ENCODE results near the gene FAM50A. TPM values are rescaled to one million over a fixed set of nuclear protein-coding genes. Genes with fewer than 3 reads are reported as not detected.

Gene FAM50A
- total RNA-seq, 4 donors from 2014 or later, result 16.2 to 31.5 (median 23.3) TPM

- no peak for DNase-seq (ENCODE audit: low spot score in 2 of 2)
- H3K4me1 ChIP-seq, result peaks cover 28% of the 10 kb centered on the region
- 82% methylated on average over 15 of the region's 19 CpGs for WGBS
- peaks cover 8% of the 10 kb centered on the region for H3K36me3 ChIP-seq
- H3K27ac ChIP-seq, result peak overlapping the region; percentile 18
- H3K27me3 ChIP-seq, result no peaks in the 10 kb centered on the region
- H3K9me3 ChIP-seq, result no peaks in the 10 kb centered on the region
- H3K4me3 ChIP-seq, result no peak overlapping the region
- no peak for TF ChIP-seq POLR2AphosphoS5 (IDR thresholded peaks at IDR 0.05)
- TF ChIP-seq POLR2A (IDR thresholded peaks at IDR 0.05), result no peak
- no peak for TF ChIP-seq CTCF (IDR thresholded peaks at IDR 0.05)
- TF ChIP-seq EP300 (IDR thresholded peaks at IDR 0.05), result no peak
Observed at GRCh38 chrX:154402622-154403127, 41.3 kb upstream of the FAM50A start.

GRCh38 chrX:154403192-154403591 is 40.7 kb upstream of the FAM50A start:
- H3K9me3 ChIP-seq, result no peaks in the 10 kb centered on the region
- H3K27me3 ChIP-seq, result no peaks in the 10 kb centered on the region
- no peak for DNase-seq (ENCODE audit: low spot score in 2 of 2)
- H3K4me1 ChIP-seq, result peaks cover 28% of the 10 kb centered on the region
- H3K36me3 ChIP-seq, result peaks cover 8% of the 10 kb centered on the region
- 100% methylated on average over 3 of the region's 10 CpGs for WGBS
- TF ChIP-seq POLR2AphosphoS5 (IDR thresholded peaks at IDR 0.05) (no peak), POLR2A (IDR thresholded peaks at IDR 0.05) (no peak), EP300 (IDR thresholded peaks at IDR 0.05) (no peak), CTCF (IDR thresholded peaks at IDR 0.05) (no peak)
- H3K4me3 ChIP-seq, result no peak overlapping the region
- no peak overlapping the region for H3K27ac ChIP-seq

GRCh38 chrX:154403858-154404257 is 40.1 kb upstream of the FAM50A start:
- H3K27me3 ChIP-seq, result no peaks in the 10 kb centered on the region
- no peak overlapping the region for H3K27ac ChIP-seq
- TF ChIP-seq POLR2A (IDR thresholded peaks at IDR 0.05) (no peak), EP300 (IDR thresholded peaks at IDR 0.05) (no peak), CTCF (IDR thresholded peaks at IDR 0.05) (no peak), POLR2AphosphoS5 (IDR thresholded peaks at IDR 0.05) (no peak)
- 83% methylated on average over 4 of the region's 4 CpGs for WGBS
- H3K4me3 ChIP-seq, result no peak overlapping the region
- H3K4me1 ChIP-seq, result peaks cover 28% of the 10 kb centered on the region
- H3K9me3 ChIP-seq, result no peaks in the 10 kb centered on the region
- H3K36me3 ChIP-seq, result peaks cover 8% of the 10 kb centered on the region
- DNase-seq (ENCODE audit: low spot score in 2 of 2), result no peak

GRCh38 chrX:154404625-154405192 is 39.2 kb upstream of the FAM50A start:
- Histone ChIP-seq H3K4me3 (no peak overlapping the region), H3K27me3 (no peaks in the 10 kb centered on the region), H3K9me3 (no peaks in the 10 kb centered on the region), H3K4me1 (peaks cover 21% of the 10 kb centered on the region), H3K36me3 (peaks cover 7% of the 10 kb centered on the region), H3K27ac (no peak overlapping the region)
- no peak for DNase-seq (ENCODE audit: low spot score in 2 of 2)
- TF ChIP-seq POLR2AphosphoS5 (IDR thresholded peaks at IDR 0.05) (no peak), CTCF (IDR thresholded peaks at IDR 0.05) (no peak), EP300 (IDR thresholded peaks at IDR 0.05) (no peak)
- 91% methylated on average over 14 of the region's 16 CpGs for WGBS

- no peaks in the 10 kb centered on the region for H3K9me3 ChIP-seq
- TF ChIP-seq CTCF (IDR thresholded peaks at IDR 0.05) (no peak), POLR2A (IDR thresholded peaks at IDR 0.05) (no peak)
- H3K4me1 ChIP-seq, result peaks cover 12% of the 10 kb centered on the region
- no peak overlapping the region for H3K27ac ChIP-seq
- H3K36me3 ChIP-seq, result no peaks in the 10 kb centered on the region
- no peaks in the 10 kb centered on the region for H3K27me3 ChIP-seq
- no peak for DNase-seq (ENCODE audit: low spot score in 2 of 2)
- 75% methylated on average over 10 of the region's 10 CpGs for WGBS
- H3K4me3 ChIP-seq, result peak overlapping the region; percentile 39
Observed at GRCh38 chrX:154408659-154409221, 35.2 kb upstream of the FAM50A start.
